GM12892 (cell line): ENCODE results near the gene CACNA2D1.

Experiments
- DNase-seq: peaks from one replicate; pipeline ENCODE4 v3.0.0; 2011; ENCODE audit not compliant: insufficient read length
- FAIRE-seq: peaks from 2 replicates; lab custom pipeline; 2011; peaks lifted over from hg19 to GRCh38; lab: Jason Lieb, UNC
- POLR2A ChIP-seq: IDR thresholded peaks from 2 replicates; pipeline ENCODE4 v1.6.1; 2011; ENCODE audit warnings: low read depth, low read length, control low read depth
- POLR2AphosphoS5 ChIP-seq: IDR thresholded peaks from 2 replicates; pipeline ENCODE4 v1.6.1; 2011; ENCODE audit warnings: low read depth, low read length, control low read depth
- TAF1 ChIP-seq: IDR thresholded peaks from 2 replicates; pipeline ENCODE4 v1.6.1; 2011; ENCODE audit warnings: low read depth, mild to moderate bottlenecking, control low read depth, low read length, borderline replicate concordance

Gene CACNA2D1

GRCh38 chr7:82358923-82359322 is 84.7 kb downstream of the CACNA2D1 start:
- no peak for FAIRE-seq
- TF ChIP-seq POLR2AphosphoS5 (no peak), TAF1 (no peak), POLR2A (no peak)
- no peak for DNase-seq

- TF ChIP-seq POLR2A (no peak), TAF1 (no peak), POLR2AphosphoS5 (no peak)
- no peak for FAIRE-seq
Observed at GRCh38 chr7:82358009-82358578, 85.5 kb downstream of the CACNA2D1 start.

GRCh38 chr7:82348251-82348650 is 95.3 kb downstream of the CACNA2D1 start:
- DNase-seq = no peak
- TF ChIP-seq POLR2A = no peak
- TF ChIP-seq POLR2AphosphoS5 = no peak
- no peak for TF ChIP-seq TAF1
- FAIRE-seq = no peak

More at GRCh38 chr7:82358009-82358578, 85.5 kb downstream of the CACNA2D1 start:
- DNase-seq = no peak

- FAIRE-seq = no peak
- no peak for DNase-seq
- TF ChIP-seq POLR2AphosphoS5 (no peak), TAF1 (no peak), POLR2A (no peak)
Observed at GRCh38 chr7:82347808-82348207, 95.8 kb downstream of the CACNA2D1 start.

- FAIRE-seq (no peak), DNase-seq (no peak)
- no peak for TF ChIP-seq POLR2A
- TF ChIP-seq POLR2AphosphoS5 = no peak
- TF ChIP-seq TAF1 = no peak
Observed at GRCh38 chr7:82345886-82346285, 97.7 kb downstream of the CACNA2D1 start.

- DNase-seq (no peak), FAIRE-seq (no peak)
- TF ChIP-seq POLR2A = no peak
- no peak for TF ChIP-seq TAF1
- TF ChIP-seq POLR2AphosphoS5 = no peak
Observed at GRCh38 chr7:82343716-82344115, 99.9 kb downstream of the CACNA2D1 start.

GRCh38 chr7:82339958-82340357 is 103.6 kb downstream of the CACNA2D1 start:
- FAIRE-seq (no peak), DNase-seq (no peak)
- no peak for TF ChIP-seq TAF1
- no peak for TF ChIP-seq POLR2A
- TF ChIP-seq POLR2AphosphoS5 = no peak

GRCh38 chr7:82335927-82336326 is 107.7 kb downstream of the CACNA2D1 start:
- FAIRE-seq (no peak), DNase-seq (no peak)
- TF ChIP-seq POLR2AphosphoS5 (no peak), POLR2A (no peak), TAF1 (no peak)

GRCh38 chr7:82335001-82335400 is 108.6 kb downstream of the CACNA2D1 start:
- no peak for DNase-seq
- no peak for FAIRE-seq
- TF ChIP-seq POLR2AphosphoS5 (no peak), POLR2A (no peak), TAF1 (no peak)

GRCh38 chr7:82331234-82331633 is 112.3 kb downstream of the CACNA2D1 start:
- DNase-seq (no peak), FAIRE-seq (no peak)
- no peak for TF ChIP-seq POLR2AphosphoS5
- no peak for TF ChIP-seq TAF1
- TF ChIP-seq POLR2A = no peak

- no peak for TF ChIP-seq POLR2A
- no peak for TF ChIP-seq TAF1
- no peak for FAIRE-seq
- DNase-seq = no peak
Observed at GRCh38 chr7:82330706-82331215, 112.8 kb downstream of the CACNA2D1 start.

- DNase-seq (no peak), FAIRE-seq (no peak)
- TF ChIP-seq POLR2A (no peak), POLR2AphosphoS5 (no peak), TAF1 (no peak)
Observed at GRCh38 chr7:82327898-82328297, 115.7 kb downstream of the CACNA2D1 start.

- FAIRE-seq = no peak
- no peak for TF ChIP-seq TAF1
- DNase-seq = no peak
Observed at GRCh38 chr7:82325416-82325815, 118.2 kb downstream of the CACNA2D1 start.

- TF ChIP-seq TAF1 (no peak), POLR2AphosphoS5 (no peak), POLR2A (no peak)
- FAIRE-seq = no peak
- DNase-seq = no peak
Observed at GRCh38 chr7:82323806-82324205, 119.8 kb downstream of the CACNA2D1 start.
